Uterus (tissue), 2 donors: ENCODE data around the gene SPATS2L.

Experiments used
- CTCF ChIP-seq, 4 experiments: fragments of 200-600 bp in 2 of 4; fragments of 450-650 bp in 2 of 4; sonication (generic) in 2 of 4; IDR thresholded peaks; one replicate each; pipeline ENCODE4 v1.5.1; 2016 to 2019; ENCODE audit warnings: antibody characterized with exemption in 4 of 4, mild to moderate bottlenecking in 2 of 4, moderate library complexity in 1 of 4
- POLR2A ChIP-seq, 2 donors: fragments of 450-650 bp; IDR thresholded peaks; one replicate each; pipeline ENCODE4 v1.6.1; 2016; ENCODE audit warnings: antibody characterized with exemption in 2 of 2, mild to moderate bottlenecking in 1 of 2, moderate library complexity in 1 of 2

- TF ChIP-seq POLR2A (IDR thresholded peaks at IDR 0.05) = no peak
- TF ChIP-seq CTCF (IDR thresholded peaks at IDR 0.05) = no peak
Measured at GRCh38 chr2:200385063-200385635, 78.7 kb downstream of the SPATS2L start.
